Aorta (tissue), 5 donors: Measurements from ENCODE around the gene KCTD4. TPM values are rescaled to one million over a fixed set of nuclear protein-coding genes. Genes with fewer than 3 reads are reported as not detected.

Experiments
- ATAC-seq: fragments of 200-7000 bp; cut with Tn5 transposase; one replicate; pipeline ENCODE4 v1.9.1; 2022; ENCODE audit warnings: moderate library complexity; ENCODE audit not compliant: low FRiP score
- DNase-seq, 2 donors: peaks; one replicate each; pipeline ENCODE4 v3.0.0-alpha.2; 2020
- H3K27ac ChIP-seq, 2 donors: one replicate each; pipeline ENCODE4 v1.5.1; 2013; ENCODE audit warnings: low read length in 2 of 2, mild to moderate bottlenecking in 2 of 2, moderate library complexity in 2 of 2, control low read depth in 1 of 2, inconsistent platforms in 1 of 2, low read depth in 1 of 2
- H3K27me3 ChIP-seq, 2 donors: one replicate each; pipeline ENCODE4 v1.6.1; 2013; ENCODE audit warnings: control low read depth in 1 of 2, low read length in 1 of 2, mild to moderate bottlenecking in 1 of 2, moderate library complexity in 1 of 2; ENCODE audit not compliant: insufficient read depth in 2 of 2, control insufficient read depth in 1 of 2
- H3K36me3 ChIP-seq, 2 donors: one replicate each; pipeline ENCODE4 v1.6.1; 2013; ENCODE audit warnings: control low read depth in 1 of 2, low read length in 1 of 2, mild to moderate bottlenecking in 1 of 2; ENCODE audit not compliant: insufficient read depth in 2 of 2, control insufficient read depth in 1 of 2
- H3K4me1 ChIP-seq, 2 donors: one replicate each; pipeline ENCODE4 v1.6.1; 2013; ENCODE audit warnings: low read length in 2 of 2, control low read depth in 1 of 2, mild to moderate bottlenecking in 1 of 2, moderate library complexity in 1 of 2; ENCODE audit not compliant: insufficient read depth in 2 of 2, control insufficient read depth in 1 of 2
- H3K4me3 ChIP-seq, 2 donors: one replicate each; pipeline ENCODE4 v1.5.1; 2013; ENCODE audit warnings: low read length in 2 of 2, control low read depth in 1 of 2, mild to moderate bottlenecking in 1 of 2
- H3K9me3 ChIP-seq: one replicate; pipeline ENCODE4 v1.6.1; 2013; ENCODE audit warnings: mild to moderate bottlenecking, low read length; ENCODE audit not compliant: control insufficient read depth
- WGBS, 2 donors: extraction: QIAGEN DNeasy Blood & Tissue Kit; methylation state at CpG; one replicate each; pipeline ENCODE4 v1.1.7; 2013; 5-methylcytosine and 5-hydroxymethylcytosine counted together
- intact Hi-C, 2 donors: fragments of 100-400 bp; cut with DNase I; formaldehyde crosslinking; loops; one replicate each; pipeline versions ENCODE4 v1.14.2 to v1.15.0; 2022
- polyA plus RNA-seq, 2 donors: library from polyadenylated mRNA; stranded (reverse); fragments of 200-250 nt; gene quantifications; one replicate each; pipeline ENCODE4 v1.2.3, GENCODE V29; 2013
- total RNA-seq, 2 donors: library from RNA; stranded (reverse); fragmentation: NEBNext Ultra II Directional; extraction: Animal tissue kit (Norgen Biotek cat#: 25700); gene quantifications; one replicate each; pipeline ENCODE4 v1.2.1, GENCODE V29; 2021
- donor health status: healthy with polysubstance abuse.
- donor health status: Bipolar disorder and iron deficiency.
- donor health status: DM: no; HTN: no; CAD: no.
- donor health status: DM: no; HTN: no; CAD: no.
- donor health status: DM: yes; HTN: yes; CAD: no.

Gene KCTD4
- total and polyA plus RNA-seq, 4 donors, result 0.25 to 0.60 (median 0.26) TPM; not detected in 1

GRCh38 chr13:45178349-45179162 lies 22.3 kb downstream of the KCTD4 start:
- no peaks in the 10 kb centered on the region for H3K36me3 ChIP-seq
- no peaks in the 10 kb centered on the region for H3K27me3 ChIP-seq
- ATAC-seq (peak; percentile 62), DNase-seq (no peak)
- no peaks in the 10 kb centered on the region for H3K9me3 ChIP-seq
- H3K4me1 ChIP-seq, result peaks cover 0 to 3% of the 10 kb centered on the region in 2 donors
- no peak overlapping the region for H3K27ac ChIP-seq
- 7 to 8% methylated on average over 3 of the region's 3 CpGs for WGBS, 2 donors
- intact Hi-C loops, result no loop called here
- H3K4me3 ChIP-seq, result no peak overlapping the region

- intact Hi-C loops, result no loop called here
- H3K4me3 ChIP-seq, result no peak overlapping the region
- H3K27me3 ChIP-seq, result no peaks in the 10 kb centered on the region
- DNase-seq (no peak), ATAC-seq (no peak)
- peaks cover 0 to 3% of the 10 kb centered on the region in 2 donors for H3K4me1 ChIP-seq
- no peaks in the 10 kb centered on the region for H3K9me3 ChIP-seq
- H3K27ac ChIP-seq, result no peak overlapping the region
- H3K36me3 ChIP-seq, result no peaks in the 10 kb centered on the region
Observed at GRCh38 chr13:45174478-45174877, 26.4 kb downstream of the KCTD4 start.

DNA sequence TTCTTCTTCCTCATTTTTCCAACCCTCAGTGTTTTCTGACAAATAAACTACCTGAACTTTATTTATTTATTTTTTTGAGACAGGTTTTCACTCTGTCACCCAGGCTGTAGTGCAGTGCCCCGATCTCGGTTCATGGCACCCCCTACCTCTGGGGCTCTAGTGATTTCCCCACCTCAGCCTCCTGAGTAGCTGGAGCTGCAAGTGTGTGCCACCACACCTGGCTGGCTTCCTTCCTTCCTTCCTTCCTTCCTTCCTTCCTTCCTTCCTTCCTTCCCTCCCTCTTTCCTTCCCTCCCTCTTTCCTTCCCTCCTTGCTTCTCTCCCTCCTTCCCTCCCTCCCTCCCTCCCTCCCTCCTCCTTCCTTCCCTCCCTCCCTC lies 32.3 kb downstream of the KCTD4 start:
- H3K9me3 ChIP-seq, result no peaks in the 10 kb centered on the region
- no peak for ATAC-seq

DNA sequence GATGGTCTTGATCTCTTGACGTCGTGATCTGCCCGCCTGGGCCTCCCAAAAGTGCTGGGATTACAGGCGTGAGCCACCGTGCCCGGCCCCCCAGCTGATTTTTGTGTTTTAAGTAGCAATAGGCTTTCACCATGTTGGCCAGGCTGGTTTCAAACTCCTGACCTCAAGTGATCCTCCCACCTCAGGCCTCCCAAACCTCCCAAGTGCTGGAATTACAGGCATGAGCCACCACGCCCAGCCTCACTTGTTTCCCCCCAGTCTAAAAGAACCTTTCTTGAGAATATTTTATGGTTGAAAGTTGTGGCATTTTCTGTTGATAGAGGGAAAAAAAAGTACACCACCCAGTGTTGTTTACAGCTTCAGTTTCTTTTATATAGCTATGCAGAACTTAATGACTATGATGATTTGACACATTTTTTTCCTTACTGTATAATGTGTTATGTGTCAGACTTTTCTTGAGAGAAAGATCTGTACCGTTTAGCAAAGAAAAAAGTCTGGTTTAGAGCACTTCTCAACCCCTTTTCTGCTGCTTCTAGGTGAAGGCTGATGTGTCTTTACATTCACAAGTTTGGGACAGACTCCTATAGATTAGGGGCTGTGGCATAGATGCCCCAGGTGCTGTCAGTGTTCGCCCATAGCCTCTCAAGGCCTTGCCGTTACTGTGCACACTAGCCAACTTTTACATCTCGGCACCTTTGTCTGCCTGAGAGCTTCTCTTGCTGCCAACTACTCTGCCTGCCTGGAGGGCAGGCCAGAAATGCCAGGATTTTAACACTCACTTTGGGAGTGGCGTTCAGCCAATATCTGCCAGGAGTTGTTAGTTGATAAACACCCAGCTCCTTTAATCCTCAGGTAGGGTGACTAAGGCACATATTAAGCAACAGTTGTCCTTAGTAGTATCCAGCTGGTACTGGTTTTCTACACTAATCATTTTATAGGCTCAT lies 33.0 kb downstream of the KCTD4 start:
- intact Hi-C loops, result no loop called here
- Histone ChIP-seq H3K36me3 (no peaks in the 10 kb centered on the region), H3K4me1 (no peaks in the 10 kb centered on the region), H3K27ac (no peak overlapping the region), H3K27me3 (no peaks in the 10 kb centered on the region), H3K4me3 (no peak overlapping the region), H3K9me3 (no peaks in the 10 kb centered on the region)
- WGBS, 2 donors, result 85 to 86% methylated on average over 12 of the region's 12 CpGs
- no peak for DNase-seq
- ATAC-seq, result no peak

More for the DNA sequence above, 32.3 kb downstream of the KCTD4 start:
- H3K36me3 ChIP-seq, result no peaks in the 10 kb centered on the region
- no peak for DNase-seq
- WGBS, 2 donors, result 70% methylated on average over 2 of the region's 2 CpGs
- intact Hi-C loops, result no loop called here
- no peak overlapping the region for H3K4me3 ChIP-seq
- no peak overlapping the region for H3K27ac ChIP-seq
- no peaks in the 10 kb centered on the region for H3K4me1 ChIP-seq
- H3K27me3 ChIP-seq, result no peaks in the 10 kb centered on the region

GRCh38 chr13:45166858-45167257 lies 34.0 kb downstream of the KCTD4 start:
- Histone ChIP-seq H3K27ac (no peak overlapping the region), H3K4me3 (no peak overlapping the region), H3K4me1 (no peaks in the 10 kb centered on the region), H3K9me3 (no peaks in the 10 kb centered on the region), H3K36me3 (no peaks in the 10 kb centered on the region), H3K27me3 (no peaks in the 10 kb centered on the region)
- ATAC-seq (no peak), DNase-seq (no peak)
- intact Hi-C loops, result no loop called here
- WGBS, 2 donors, result 83 to 87% methylated on average over 3 of the region's 3 CpGs

DNA sequence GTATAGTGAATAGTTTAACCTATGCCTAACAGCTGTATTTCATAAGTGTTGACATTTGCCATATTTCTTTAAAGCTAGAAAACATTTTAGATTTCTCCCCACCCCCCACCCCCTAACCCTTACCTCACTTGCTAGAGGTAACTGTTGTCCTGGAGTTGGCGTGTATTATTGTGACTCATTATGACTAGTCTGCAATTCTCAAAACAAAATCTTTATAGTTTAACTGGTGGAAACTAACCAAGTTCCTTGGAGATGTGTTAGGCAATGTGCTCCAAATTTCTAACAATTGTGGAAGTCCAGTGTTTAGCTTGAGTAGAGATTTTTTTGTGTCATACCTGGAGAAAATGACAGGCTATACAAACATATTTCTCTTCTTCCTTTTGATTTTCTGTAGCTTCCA lies 38.0 kb downstream of the KCTD4 start:
- Histone ChIP-seq H3K36me3 (no peaks in the 10 kb centered on the region), H3K4me3 (no peak overlapping the region), H3K27me3 (no peaks in the 10 kb centered on the region), H3K27ac (no peak overlapping the region), H3K9me3 (no peaks in the 10 kb centered on the region), H3K4me1 (no peaks in the 10 kb centered on the region)
- intact Hi-C loops, result no loop called here
- DNase-seq (no peak), ATAC-seq (no peak)
- WGBS, 2 donors, result 10 to 18% methylated on average over 1 of the region's 1 CpG

DNA sequence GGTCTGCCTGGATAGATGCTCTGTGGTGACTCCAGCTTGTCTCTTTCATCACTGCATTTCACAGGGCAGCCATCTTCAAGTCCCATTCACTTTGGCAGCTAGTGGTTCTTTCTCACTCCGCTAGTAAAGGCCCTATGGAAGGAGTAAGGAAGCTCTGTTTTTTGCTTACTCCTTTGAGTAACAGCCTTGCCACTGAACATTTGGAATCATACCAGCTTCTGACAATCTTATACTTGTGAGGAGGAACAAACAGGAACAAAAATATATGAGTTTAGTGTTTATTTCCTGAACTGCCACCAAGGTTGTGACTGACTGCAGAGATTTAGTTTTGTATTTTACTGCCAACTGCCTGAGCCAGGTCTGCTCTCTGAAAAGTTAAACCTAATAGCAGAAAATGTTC lies 38.7 kb downstream of the KCTD4 start:
- no peak for ATAC-seq
- no peaks in the 10 kb centered on the region for H3K9me3 ChIP-seq
- no peak overlapping the region for H3K4me3 ChIP-seq
- H3K27me3 ChIP-seq, result no peaks in the 10 kb centered on the region
- no peak for DNase-seq
- WGBS, 2 donors, result 72 to 74% methylated on average over 1 of the region's 1 CpG
- no peaks in the 10 kb centered on the region for H3K36me3 ChIP-seq
- intact Hi-C loops, result no loop called here
- H3K4me1 ChIP-seq, result no peaks in the 10 kb centered on the region
- no peak overlapping the region for H3K27ac ChIP-seq

- Histone ChIP-seq H3K4me1 (no peaks in the 10 kb centered on the region), H3K27me3 (no peaks in the 10 kb centered on the region), H3K4me3 (no peak overlapping the region), H3K27ac (no peak overlapping the region), H3K36me3 (no peaks in the 10 kb centered on the region), H3K9me3 (no peaks in the 10 kb centered on the region)
- 67 to 76% methylated on average over 7 of the region's 7 CpGs for WGBS, 2 donors
- ATAC-seq, result no peak
- no peak for DNase-seq
- intact Hi-C loops, result no loop called here
Observed at GRCh38 chr13:45156565-45157361, 44.1 kb downstream of the KCTD4 start.
